SK-N-SH (cell line): ENCODE results near the gene TRA2A. TPM values are rescaled to one million over a fixed set of nuclear protein-coding genes. Genes with fewer than 3 reads are reported as not detected.

Experiments
- CTCF ChIA-PET: fragments of 300-600, 350-600 bp; formaldehyde crosslinking; extraction: SDS; loops from one replicate; lab custom pipeline; 2021; lab: Yijun Ruan, JAX
- POLR2A ChIA-PET: fragments of 350-600 bp; sonication (Branson Sonifier 250); formaldehyde crosslinking; extraction: SDS; loops from one replicate; lab custom pipeline; 2020; ENCODE audit warnings: antibody characterized with exemption, inconsistent platforms; lab: Yijun Ruan, JAX
- DNase-seq: peaks from one replicate; pipeline ENCODE4 v3.0.0; 2012
- H2AFZ ChIP-seq: fragments of 200-600 bp; sonication (generic); 2 replicates; pipeline ENCODE4 v1.8.1; 2016; ENCODE audit warnings: antibody characterized with exemption, mild to moderate bottlenecking, low read depth
- H3F3A ChIP-seq: fragments of 200-600 bp; sonication (generic); replicated peaks from 2 replicates; pipeline ENCODE3; 2016; ENCODE audit warnings: antibody characterized with exemption, mild to moderate bottlenecking; ENCODE audit not compliant: insufficient read depth
- H3K27ac ChIP-seq, 2 experiments: fragments of 200-500 bp in 1 of 2; fragments of 200-600 bp in 1 of 2; sonication (Bioruptor generic) in 1 of 2; sonication (generic), shearing (Covaris generic) in 1 of 2; 2 replicates each; pipeline versions ENCODE4 v1.5.1 to v1.6.1; 2014 to 2016; ENCODE audit warnings: low read depth in 2 of 2, inconsistent platforms in 1 of 2, low read length in 1 of 2, mild to moderate bottlenecking in 1 of 2, mixed read lengths in 1 of 2
- H3K27me3 ChIP-seq: fragments of 200-600 bp; sonication (generic), shearing (Covaris generic); 2 replicates; pipeline ENCODE4 v1.6.1; 2016; ENCODE audit warnings: mixed run types; ENCODE audit not compliant: insufficient read depth
- H3K36me3 ChIP-seq, 2 experiments: fragments of 200-500 bp in 1 of 2; fragments of 200-600 bp in 1 of 2; sonication (Bioruptor generic) in 1 of 2; sonication (generic) in 1 of 2; replicated peaks in 1 of 2; 2 replicates each; pipeline versions ENCODE3 to v1.5.1; 2014 to 2016; ENCODE audit warnings: low read length in 1 of 2, mild to moderate bottlenecking in 1 of 2; ENCODE audit not compliant: insufficient read depth in 2 of 2, control insufficient read depth in 1 of 2
- H3K4me1 ChIP-seq, 2 experiments: fragments of 200-500 bp in 1 of 2; fragments of 200-600 bp in 1 of 2; sonication (Bioruptor generic) in 1 of 2; sonication (generic), shearing (Covaris generic) in 1 of 2; 2 replicates each; pipeline versions ENCODE4 v1.5.1 to v1.6.1; 2014 to 2016; ENCODE audit warnings: low read depth in 1 of 2, low read length in 1 of 2, mixed run types in 1 of 2; ENCODE audit not compliant: insufficient read depth in 2 of 2, control insufficient read depth in 1 of 2
- H3K4me2 ChIP-seq: fragments of 200-600 bp; sonication (generic), shearing (Covaris generic); 2 replicates; pipeline ENCODE4 v1.6.1; 2017; ENCODE audit warnings: mixed run types
- H3K4me3 ChIP-seq, 2 experiments: fragments of 200-500 bp in 1 of 2; fragments of 200-600 bp in 1 of 2; sonication (Bioruptor generic) in 1 of 2; sonication (generic), shearing (Covaris generic) in 1 of 2; 2 replicates each; pipeline versions ENCODE4 v1.5.1 to v1.8.1; 2014 to 2016; ENCODE audit warnings: low read depth in 2 of 2, inconsistent platforms in 1 of 2, low read length in 1 of 2, mild to moderate bottlenecking in 1 of 2, mixed read lengths in 1 of 2, moderate library complexity in 1 of 2
- H3K79me2 ChIP-seq: fragments of 200-600 bp; sonication (generic); 2 replicates; pipeline ENCODE4 v1.8.1; 2017; ENCODE audit warnings: mild to moderate bottlenecking; ENCODE audit not compliant: insufficient read depth
- H3K9ac ChIP-seq: fragments of 200-600 bp; sonication (generic); 2 replicates; pipeline ENCODE4 v1.6.1; 2017; ENCODE audit warnings: mixed run types
- H3K9me2 ChIP-seq: fragments of 200-600 bp; sonication (generic); 2 replicates; pipeline ENCODE4 v1.6.1; 2017; ENCODE audit warnings: mixed run types
- H3K9me3 ChIP-seq: fragments of 200-600 bp; sonication (generic); 2 replicates; pipeline ENCODE4 v1.6.1; 2017; ENCODE audit warnings: mixed run types, mild to moderate bottlenecking, moderate library complexity
- H4K20me1 ChIP-seq: fragments of 200-600 bp; sonication (generic); 2 replicates; pipeline ENCODE4 v1.6.1; 2017; ENCODE audit warnings: mild to moderate bottlenecking, mixed run types; ENCODE audit not compliant: insufficient read depth
- CHD2 ChIP-seq: fragments of 150-350 bp; IDR thresholded peaks from 2 replicates; pipeline ENCODE4 v1.6.1; 2018; ENCODE audit warnings: low read length; ENCODE audit not compliant: partially characterized antibody
- CTCF ChIP-seq: fragments of 200-600 bp; sonication (generic); IDR thresholded peaks from 2 replicates; pipeline ENCODE4 v1.6.1; 2017; ENCODE audit warnings: antibody characterized with exemption, mild to moderate bottlenecking, moderate library complexity
- ELF1 ChIP-seq: IDR thresholded peaks from 2 replicates; pipeline ENCODE4 v1.4.0; 2012
- EP300 ChIP-seq, 2 experiments: IDR thresholded peaks; 2 replicates each; pipeline versions ENCODE4 v1.4.0 to v1.6.1; 2012; ENCODE audit warnings: borderline replicate concordance in 1 of 2, low read depth in 1 of 2, low read length in 1 of 2
- FOXJ3 ChIP-seq: sonication (generic); formaldehyde crosslinking; IDR thresholded peaks from 2 replicates; pipeline ENCODE4 v1.5.1; 2020; ENCODE audit warnings: mild to moderate bottlenecking, missing genetic modification reagents
- FOXM1 ChIP-seq: IDR thresholded peaks from 2 replicates; pipeline ENCODE4 v1.4.0; 2012; ENCODE audit warnings: low read depth, mild to moderate bottlenecking
- GABPA ChIP-seq: IDR thresholded peaks from 2 replicates; pipeline ENCODE4 v1.4.0; 2012; ENCODE audit warnings: low read depth, mild to moderate bottlenecking
- IRF3 ChIP-seq: fragments of 150-350 bp; IDR thresholded peaks from 2 replicates; pipeline ENCODE4 v1.6.1; 2016; ENCODE audit warnings: mild to moderate bottlenecking, low read depth, low read length
- JUND ChIP-seq: IDR thresholded peaks from 2 replicates; pipeline ENCODE4 v1.4.0; 2012
- MAX ChIP-seq: IDR thresholded peaks from 2 replicates; pipeline ENCODE4 v1.4.0; 2012; ENCODE audit warnings: low read depth
- MEF2A ChIP-seq: IDR thresholded peaks from 2 replicates; pipeline ENCODE4 v1.4.0; 2012; ENCODE audit warnings: low read depth, borderline replicate concordance
- NFIC ChIP-seq: IDR thresholded peaks from 2 replicates; pipeline ENCODE4 v1.4.0; 2012; ENCODE audit warnings: borderline replicate concordance
- NRF1 ChIP-seq: IDR thresholded peaks from 2 replicates; pipeline ENCODE4 v1.6.1; 2012; ENCODE audit warnings: low read depth, mild to moderate bottlenecking, low read length
- PBX3 ChIP-seq: IDR thresholded peaks from 2 replicates; pipeline ENCODE4; 2012
- POLR2AphosphoS5 ChIP-seq: IDR thresholded peaks from 2 replicates; pipeline ENCODE4 v1.6.1; 2012; ENCODE audit warnings: low read depth, low read length
- RAD21 ChIP-seq: IDR thresholded peaks from 2 replicates; pipeline ENCODE4 v1.6.1; 2012; ENCODE audit warnings: mild to moderate bottlenecking, low read length
- REST ChIP-seq: IDR thresholded peaks from 2 replicates; pipeline ENCODE4 v1.6.1; 2012; ENCODE audit warnings: mild to moderate bottlenecking, low read depth, low read length, moderate library complexity
- SIN3A ChIP-seq: IDR thresholded peaks from 2 replicates; pipeline ENCODE4 v1.6.1; 2012; ENCODE audit warnings: low read depth, mild to moderate bottlenecking, low read length, moderate library complexity, borderline replicate concordance
- SMC3 ChIP-seq: IDR thresholded peaks from 2 replicates; pipeline ENCODE4 v1.6.1; 2012; ENCODE audit warnings: low read depth, low read length, improper control_type of control experiment
- TEAD4 ChIP-seq: IDR thresholded peaks from 2 replicates; pipeline ENCODE4 v1.4.0; 2012; ENCODE audit warnings: mild to moderate bottlenecking, borderline replicate concordance; ENCODE audit not compliant: insufficient read depth
- YY1 ChIP-seq: IDR thresholded peaks from 2 replicates; pipeline ENCODE4 v1.4.0; 2012; ENCODE audit warnings: low read depth, mild to moderate bottlenecking
- ZBTB33 ChIP-seq: IDR thresholded peaks from 2 replicates; pipeline ENCODE4 v1.4.0; 2012; ENCODE audit warnings: low read depth, borderline replicate concordance
- WGBS: methylation state at CpG from one replicate; pipeline ENCODE4 v1.1.6; 2017; ENCODE audit warnings: low lambda C conversion rate; 5-methylcytosine and 5-hydroxymethylcytosine counted together
- polyA plus RNA-seq, 3 experiments: library from polyadenylated mRNA; depleted of rRNA; stranded (reverse); fragments of >200 nt; gene quantifications; 2 replicates each; pipeline ENCODE4 v1.2.3, GENCODE V29; 2012

The TRA2A gene
- polyA plus RNA-seq, 1 of the 3 experiments (the other 2 are of a cell fraction): 62.1 TPM

- peak; percentile 87 for DNase-seq
- peaks cover 0 to 6% of the 10 kb centered on the region in 2 experiments for H3K36me3 ChIP-seq
- CTCF ChIA-PET: interaction anchor here (0.7 to 3.2 kb wide), 6 partner anchors 10 to 285 kb away, joined by 3 to 13 read pairs (median 6); no protein-coding TSS in a partner anchor
- H2AFZ ChIP-seq: peak within 1 kb of the TSS; percentile 58
- H4K20me1 ChIP-seq: peaks cover 26% of the 10 kb centered on the region
- H3K79me2 ChIP-seq: peaks cover 77% of the 10 kb centered on the region
- WGBS: under 1% methylated on average over 34 of the region's 34 CpGs
- H3K9ac ChIP-seq: peak within 1 kb of the TSS; percentile 91
- H3K27me3 ChIP-seq: no peaks in the 10 kb centered on the region
- peak within 1 kb of the TSS; percentile 88 to 89 for H3K4me3 ChIP-seq
- peaks cover 8 to 29% of the 10 kb centered on the region in 2 experiments for H3K4me1 ChIP-seq
- peak within 1 kb of the TSS; percentile 94 for H3K4me2 ChIP-seq
- H3F3A ChIP-seq: peaks cover 43% of the 10 kb centered on the region
- POLR2A ChIA-PET: interaction anchor here (1.2 kb wide), 1 partner anchor 19 kb away, joined by 6 read pairs; no protein-coding TSS in a partner anchor
- H3K9me3 ChIP-seq: no peaks in the 10 kb centered on the region
- no peaks in the 10 kb centered on the region; the same call in 1 of the 2 replicates for H3K9me2 ChIP-seq
- H3K27ac ChIP-seq: peak within 1 kb of the TSS; percentile 93 to 96
- TF ChIP-seq JUND (peak; percentile 34; the same call in 1 of the 2 replicates), NFIC (0 out of 2 replicates have a peak, but pooled peaks have one; percentile 28), MAX (peak; percentile 97), FOXM1 (peak; percentile 75), POLR2AphosphoS5 (peak; percentile 79), GABPA (peak; percentile 21; the same call in 1 of the 2 replicates), TEAD4 (0 out of 2 replicates have a peak, but pooled peaks have one; percentile 60), CTCF (peak; percentile 23), IRF3 (no peak), FOXJ3 (CRISPR knock-in tag) (peak; percentile 20; the same call in 1 of the 2 replicates), SMC3 (no peak), ELF1 (peak; percentile 55; the same call in 1 of the 2 replicates), YY1 (peak; percentile 38; the same call in 1 of the 2 replicates), MEF2A (0 out of 2 replicates have a peak, but pooled peaks have one; percentile 8), REST (0 out of 2 replicates have a peak, but pooled peaks have one; percentile 45), ZBTB33 (no peak), CHD2 (peak; percentile 96), NRF1 (no peak), EP300 (IDR thresholded peaks at IDR 0.05; ENCODE audit: borderline replicate concordance in 1 of 2, low read depth in 1 of 2, low read length in 1 of 2) (peak; percentile 70 to 86), SIN3A (peak; percentile 98), PBX3 (peak; percentile 95), RAD21 (peak; percentile 30)
Observed at GRCh38 chr7:23470330-23471105, 61.3 kb downstream of the TRA2A start, which contains the start of gene IGF2BP3. Gene IGF2BP3, minus strand, starts transcription at chr7:23470491. Its CDS starts 381 bp downstream, at chr7:23470110.
